GM18508 (cell line): ENCODE results near the gene SRGAP3.

Source experiments
- ATAC-seq: cut with Tn5 transposase; IDR thresholded peaks from one replicate; pipeline ENCODE4 v1.9.1; 2021; ENCODE audit warnings: moderate number of reproducible peaks; ENCODE audit not compliant: insufficient read depth, unreplicated experiment

Gene SRGAP3

DNA sequence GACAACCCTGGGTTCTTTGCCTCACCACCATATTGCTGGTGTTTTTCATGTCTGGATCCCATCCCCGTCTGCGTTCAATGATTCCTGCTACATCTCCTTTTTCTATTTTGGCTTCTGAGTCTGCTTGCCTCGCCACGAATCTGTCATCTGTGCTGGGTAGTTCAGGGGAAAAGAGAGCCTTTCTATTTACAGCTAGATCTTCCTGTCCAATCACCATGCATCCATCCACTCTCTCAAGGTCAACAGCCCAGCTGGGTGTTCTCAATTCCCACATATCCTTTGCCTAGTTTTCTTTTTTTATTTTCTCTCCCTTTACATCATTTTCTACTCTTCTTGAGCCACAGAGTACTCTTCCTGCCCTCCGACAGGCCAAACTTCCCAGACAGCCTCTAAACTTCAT lies 181.4 kb downstream of the SRGAP3 start:
- ATAC-seq: no peak

DNA sequence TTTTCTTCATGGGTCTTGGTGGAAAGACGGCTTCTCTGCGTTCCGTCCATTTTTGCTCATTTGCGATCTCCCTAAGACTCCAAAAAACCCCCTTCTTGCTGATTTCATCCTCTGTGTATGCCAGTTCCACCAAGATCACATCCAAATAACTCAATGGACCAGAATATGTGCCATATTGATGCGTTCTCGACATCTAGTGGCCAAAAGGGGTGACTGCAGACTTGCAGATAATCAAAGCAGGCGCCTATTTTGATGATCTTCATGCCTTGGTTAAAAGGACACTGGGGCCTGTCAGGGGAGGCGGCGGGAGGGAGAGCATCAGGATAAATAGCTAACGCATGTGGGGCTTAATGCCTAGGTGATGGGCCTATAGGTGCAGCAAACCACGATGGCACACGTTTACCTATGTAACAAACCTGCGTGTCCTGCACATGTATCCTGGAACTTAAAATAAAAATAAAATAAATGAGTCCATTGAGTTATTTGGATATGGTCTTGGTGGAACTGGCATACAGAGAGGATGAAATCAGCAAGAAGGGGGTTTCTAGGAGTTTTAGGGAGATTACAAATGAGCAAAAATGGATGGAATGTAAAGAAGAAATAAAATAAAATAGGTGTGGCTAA lies 182.0 kb downstream of the SRGAP3 start:
- no peak for ATAC-seq

DNA sequence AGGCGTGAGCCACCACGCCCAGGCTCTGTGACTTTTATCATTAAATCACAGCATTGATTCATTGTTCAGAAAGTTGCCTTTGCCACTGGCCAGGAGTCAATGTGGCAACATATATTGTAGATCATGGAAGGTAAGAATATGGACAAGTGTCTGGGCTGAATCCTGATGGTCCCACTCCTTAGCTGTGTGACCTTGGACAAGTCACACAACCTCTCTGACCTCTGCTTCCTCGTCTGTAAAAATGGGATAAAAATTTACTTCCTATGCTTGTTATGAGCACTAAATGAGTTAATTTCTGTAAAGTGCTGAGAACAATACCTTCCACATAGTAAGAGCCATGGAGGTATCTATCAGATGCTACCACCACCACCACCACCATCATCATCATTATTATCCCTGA lies 182.7 kb downstream of the SRGAP3 start:
- ATAC-seq: no peak

DNA sequence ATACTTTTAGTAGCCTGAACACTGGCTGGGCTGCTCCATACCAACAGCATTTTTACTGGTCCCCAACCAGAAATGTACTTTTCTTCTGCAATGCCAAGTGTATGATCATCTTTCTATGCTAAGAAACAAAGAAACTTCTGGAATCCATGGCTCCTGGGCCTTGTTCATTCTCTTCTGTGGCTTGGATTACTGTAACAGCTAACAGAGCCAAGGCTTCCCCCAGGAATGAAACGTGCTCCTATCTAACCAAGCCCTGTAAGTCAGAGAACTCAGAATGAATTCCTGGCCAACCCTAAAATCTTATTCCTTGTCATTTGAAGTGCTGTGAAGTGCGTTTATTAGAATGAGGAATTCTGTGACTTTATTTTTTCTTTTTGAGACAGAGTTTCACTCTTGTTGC lies 183.3 kb downstream of the SRGAP3 start:
- no peak for ATAC-seq

DNA sequence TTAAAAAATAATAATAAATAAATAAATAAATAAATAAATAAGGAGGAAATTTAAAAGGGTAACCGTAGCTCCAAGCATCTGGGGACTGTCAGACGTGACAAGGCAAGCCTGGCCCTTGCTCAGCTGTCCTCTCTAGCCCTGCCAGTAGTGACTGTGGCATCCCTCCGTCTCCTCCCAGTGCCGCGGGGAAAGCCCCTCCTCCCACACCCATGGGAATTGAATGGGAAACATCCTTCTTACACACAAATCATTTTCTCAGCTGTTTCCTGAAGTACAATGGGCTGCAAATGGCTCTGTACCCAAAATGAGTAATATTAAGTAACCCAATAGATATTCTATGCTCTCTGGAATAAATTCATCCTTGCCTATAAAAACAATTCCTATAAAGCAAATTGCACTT lies 184.6 kb downstream of the SRGAP3 start:
- ATAC-seq: no peak

DNA sequence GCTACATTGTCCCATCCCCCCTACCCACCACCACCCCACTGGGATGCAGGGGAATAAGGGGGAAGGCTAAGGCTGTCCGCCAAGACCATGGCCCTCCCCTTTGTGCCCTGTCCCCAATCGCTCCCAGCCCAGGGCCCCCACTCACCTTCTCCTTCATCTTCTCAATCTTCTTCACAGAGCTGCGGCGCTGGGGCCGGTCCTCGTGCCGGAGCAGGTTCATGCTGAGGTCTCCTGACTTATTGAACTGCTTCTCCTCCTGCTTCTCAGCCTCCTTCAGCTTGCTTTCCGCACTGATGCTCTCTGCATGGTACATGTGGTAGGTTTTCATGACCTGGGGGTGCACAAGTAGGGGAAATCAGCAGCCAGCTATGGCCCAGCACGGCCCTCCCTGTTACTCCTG lies 185.2 kb downstream of the SRGAP3 start:
- ATAC-seq: no peak

DNA sequence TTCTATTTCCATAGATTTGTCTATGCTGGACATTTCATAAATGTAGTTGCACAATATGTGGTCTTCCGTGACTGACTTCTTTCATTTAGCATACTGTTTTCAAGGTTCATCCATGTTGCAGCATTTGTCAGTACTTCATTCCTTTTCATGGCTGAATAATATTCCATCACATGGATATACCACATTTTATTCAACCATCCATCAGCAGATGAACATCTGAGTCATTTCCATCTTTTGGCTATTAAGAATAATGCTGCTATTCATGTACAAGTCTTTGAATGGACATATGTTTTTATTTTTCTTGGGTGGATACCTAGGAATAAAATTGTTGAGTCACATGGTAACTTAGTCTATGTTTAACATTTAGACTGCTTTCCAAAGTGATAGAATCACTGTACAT lies 186.9 kb downstream of the SRGAP3 start:
- no peak for ATAC-seq

DNA sequence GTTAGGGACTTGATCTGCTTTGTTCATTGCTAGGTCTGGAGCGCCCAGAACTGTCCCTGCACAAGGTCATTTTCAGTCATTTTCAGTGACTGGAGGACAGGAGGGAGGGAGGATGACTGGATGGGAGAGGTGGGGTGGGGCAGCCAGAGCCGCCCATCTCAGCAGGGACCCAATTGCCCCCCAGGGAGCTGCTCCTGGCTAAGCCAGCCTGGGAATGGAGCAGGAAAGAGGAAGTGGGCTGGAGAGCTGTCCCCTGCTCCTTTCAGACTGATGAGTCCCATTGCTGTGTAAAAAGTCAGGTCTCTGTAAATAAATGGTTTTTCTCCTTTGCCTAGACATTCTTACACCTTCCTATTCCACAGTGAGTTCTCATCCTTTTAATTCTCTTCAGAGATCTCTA lies 187.8 kb downstream of the SRGAP3 start:
- no peak for ATAC-seq

DNA sequence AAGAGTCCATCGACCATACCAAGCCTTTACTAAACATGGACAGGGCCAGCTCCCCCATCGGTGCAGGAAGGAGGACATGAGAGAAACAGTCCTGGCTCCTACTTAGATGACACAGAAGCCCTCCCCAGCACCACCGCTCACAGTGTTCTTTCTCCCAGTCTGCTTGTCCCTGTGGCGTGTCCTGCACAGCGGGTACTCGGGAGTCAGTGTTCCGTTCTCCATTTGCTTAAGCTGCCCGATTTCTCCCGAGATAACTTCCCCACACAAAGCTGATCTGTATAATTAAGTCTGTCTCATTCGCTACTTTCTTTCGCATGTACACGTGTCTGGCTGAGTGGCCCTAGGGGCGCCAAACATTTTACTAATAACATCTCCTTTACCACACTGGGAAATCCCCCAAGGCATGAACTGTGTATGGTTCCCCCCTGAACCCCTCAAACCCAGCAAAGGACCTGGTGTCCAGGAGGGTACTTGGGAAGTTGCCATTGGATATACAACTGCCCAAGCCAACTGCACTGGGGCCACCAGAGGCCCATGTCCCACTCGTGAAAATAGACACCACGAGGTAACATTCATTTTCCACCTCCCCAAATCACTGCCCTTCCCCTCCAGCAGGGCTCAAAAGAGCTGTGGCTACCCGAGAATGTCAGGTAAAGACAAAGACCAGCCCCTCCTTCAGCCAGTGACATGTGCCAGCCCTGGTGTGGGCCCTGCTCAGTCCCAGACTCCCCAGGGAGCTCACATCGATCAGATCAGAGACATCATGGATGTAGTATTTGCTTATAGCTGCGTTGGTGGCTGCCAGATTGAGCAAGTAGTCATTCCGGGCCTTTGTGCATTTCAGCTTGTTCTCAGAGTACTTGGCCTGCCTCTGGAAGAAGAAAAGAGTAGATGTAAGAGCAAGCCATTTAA lies 189.7 kb downstream of the SRGAP3 start:
- no peak for ATAC-seq

DNA sequence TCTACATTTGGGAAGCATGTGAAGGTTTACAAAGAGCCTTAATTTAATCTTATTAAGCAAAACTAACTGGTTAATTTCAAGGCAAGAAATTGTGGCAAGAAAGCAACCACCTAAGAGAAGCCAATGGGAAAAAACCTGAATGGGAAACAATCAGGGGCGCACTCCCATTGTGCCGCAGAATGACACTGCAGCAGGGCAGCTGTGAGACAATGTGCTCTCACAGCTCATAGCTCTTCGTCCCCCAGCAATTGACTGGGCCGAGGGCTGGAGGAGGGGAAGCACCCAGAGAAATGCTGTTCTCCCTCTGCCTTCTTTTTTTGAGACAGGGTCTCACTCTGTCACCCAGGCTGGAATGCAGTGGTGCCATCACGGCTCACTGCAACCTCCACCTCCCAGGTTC lies 192.9 kb downstream of the SRGAP3 start:
- no peak for ATAC-seq

DNA sequence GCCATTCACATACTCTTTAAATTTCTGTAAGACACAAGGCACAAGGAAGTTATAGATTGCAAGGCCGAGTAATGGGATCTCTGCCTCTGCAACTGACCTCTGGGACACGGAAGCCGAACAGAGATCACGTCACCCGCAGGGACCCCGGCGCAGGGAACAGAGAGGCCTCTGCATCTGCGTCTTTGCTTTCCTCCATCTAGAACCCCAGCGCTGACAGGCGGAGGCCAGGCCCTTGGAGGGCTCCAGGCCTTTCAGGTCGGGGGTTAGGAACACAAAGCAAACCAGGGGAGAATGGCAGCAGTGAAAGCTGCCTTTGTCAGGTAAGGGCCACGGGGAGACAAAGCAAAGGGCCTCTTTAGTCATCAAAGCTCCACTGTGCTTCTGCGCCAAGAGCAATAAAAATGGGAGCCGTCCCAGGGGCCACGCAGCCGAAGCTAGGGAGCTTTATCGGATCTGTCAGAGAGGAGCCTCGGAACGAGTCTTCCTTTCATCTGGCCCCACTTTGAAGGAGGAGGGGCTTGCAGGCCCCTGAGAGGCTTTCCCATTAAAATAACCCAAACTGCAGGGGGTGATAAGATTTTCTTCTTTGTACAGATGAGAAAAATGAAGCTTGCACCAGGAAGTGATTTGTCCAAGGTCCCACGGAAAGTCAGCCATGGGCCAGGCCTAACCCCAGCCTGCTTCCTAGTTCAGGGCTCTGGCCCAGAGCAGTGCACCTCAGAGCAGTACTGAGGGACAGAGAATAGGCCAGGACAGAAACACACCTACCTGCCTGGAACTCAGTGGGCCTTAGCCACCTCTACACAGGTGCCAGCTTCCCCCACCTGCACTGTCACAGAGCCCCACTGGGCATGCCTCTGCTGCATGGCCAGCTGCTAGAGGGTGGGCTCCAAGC lies 201.7 kb downstream of the SRGAP3 start:
- no peak for ATAC-seq

DNA sequence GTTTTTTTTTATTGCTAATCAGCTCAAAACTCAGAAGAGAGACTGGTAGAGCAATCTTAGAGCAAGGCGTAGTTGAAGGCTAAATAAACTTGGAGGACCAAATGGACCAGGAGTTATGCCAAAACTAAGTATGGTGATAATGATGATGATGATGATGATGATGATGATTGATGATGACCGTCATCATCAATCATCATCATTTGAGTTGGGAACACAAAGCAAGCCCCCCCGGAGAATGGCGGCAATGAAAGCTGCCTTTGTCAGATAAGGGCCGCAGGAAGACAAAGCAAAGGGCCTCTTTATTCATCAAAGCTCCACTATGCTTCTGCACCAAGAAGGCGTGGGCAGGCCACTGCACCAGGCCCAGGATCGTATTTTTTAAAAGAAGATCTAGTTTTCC lies 204.1 kb downstream of the SRGAP3 start:
- no peak for ATAC-seq

DNA sequence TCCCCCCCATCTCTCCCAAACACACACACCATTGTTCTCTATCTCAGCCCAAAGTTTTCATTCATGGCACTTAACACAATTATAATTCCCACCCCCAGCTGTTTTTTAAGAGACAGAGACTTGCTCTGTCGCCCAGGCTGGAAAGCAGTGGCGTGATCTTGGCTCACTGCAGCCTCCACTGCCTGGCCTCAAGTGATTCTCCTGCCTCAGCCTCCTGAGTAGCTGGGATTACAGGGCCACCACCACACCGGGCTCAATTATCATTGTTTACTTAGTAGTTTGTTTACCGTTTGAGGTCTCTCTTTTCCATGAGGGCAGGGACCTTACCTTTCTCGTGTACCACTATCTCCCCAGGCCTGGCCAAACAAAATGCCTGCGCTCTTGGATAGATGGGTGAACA lies 206.4 kb downstream of the SRGAP3 start:
- ATAC-seq: no peak

DNA sequence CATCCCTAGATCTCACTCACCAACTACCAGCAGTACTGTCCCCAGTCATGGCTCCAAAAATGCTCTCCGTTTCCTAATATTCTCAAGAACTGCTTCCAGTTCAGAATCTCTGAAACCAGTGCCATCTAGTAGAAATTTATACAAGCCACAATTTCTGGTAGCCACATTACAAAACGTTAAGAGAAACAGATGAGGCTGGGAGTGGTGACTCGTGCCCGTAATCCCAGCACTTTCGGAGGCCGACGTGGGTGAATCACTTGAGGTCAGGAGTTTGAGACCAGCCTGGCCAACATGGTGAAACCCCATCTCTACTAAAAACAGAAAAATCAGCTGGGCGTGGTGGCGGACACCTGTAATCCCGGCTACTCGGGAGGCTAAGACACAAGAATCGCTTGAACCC lies 207.8 kb downstream of the SRGAP3 start:
- ATAC-seq: no peak

DNA sequence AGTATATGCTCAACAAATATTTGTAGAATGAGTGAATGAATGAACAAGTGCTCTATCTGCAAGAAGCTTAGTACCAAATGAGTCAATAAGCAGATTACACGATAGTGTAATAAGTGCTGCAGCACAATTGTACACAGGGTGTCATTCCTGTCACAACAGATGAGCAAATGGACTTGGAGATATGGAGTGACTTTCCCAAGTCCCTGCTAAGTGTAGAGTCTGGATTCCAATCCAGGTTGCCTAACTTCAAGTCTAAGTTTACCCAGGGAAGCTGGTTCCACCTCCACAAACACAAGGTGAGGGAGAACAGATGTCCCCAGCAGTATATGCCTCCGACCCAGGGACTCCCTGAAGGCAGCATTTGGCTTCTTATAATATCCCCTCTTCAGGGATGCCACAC lies 208.4 kb downstream of the SRGAP3 start:
- ATAC-seq: no peak

DNA sequence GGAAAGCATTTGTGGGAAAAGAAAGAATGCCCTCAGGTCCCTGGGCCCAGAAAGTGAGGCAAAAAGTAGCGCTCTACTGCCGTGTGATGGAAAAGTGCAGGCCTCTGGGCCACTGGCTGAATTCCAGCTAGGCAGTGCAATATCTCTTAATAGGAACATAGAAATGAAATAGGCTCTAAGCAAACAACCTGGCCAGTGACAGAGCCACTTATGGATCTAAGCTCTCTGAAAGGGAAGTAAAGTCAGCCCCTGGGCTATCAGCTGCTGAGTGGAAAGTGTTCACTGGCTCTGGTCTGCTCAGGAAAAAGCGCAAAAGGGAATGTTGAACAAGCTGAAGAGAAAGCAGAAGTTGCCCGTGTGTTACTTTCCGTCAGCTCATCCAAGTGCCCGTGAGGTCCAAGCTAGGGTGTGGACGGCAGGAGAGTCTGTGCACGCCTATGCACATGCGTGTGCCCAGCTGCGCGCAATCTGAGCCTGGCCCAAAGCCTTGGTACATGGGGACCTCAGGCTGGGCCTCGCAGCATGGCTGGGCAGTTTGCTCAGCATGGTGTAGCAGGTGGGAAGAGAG lies 212.2 kb downstream of the SRGAP3 start:
- ATAC-seq: no peak

DNA sequence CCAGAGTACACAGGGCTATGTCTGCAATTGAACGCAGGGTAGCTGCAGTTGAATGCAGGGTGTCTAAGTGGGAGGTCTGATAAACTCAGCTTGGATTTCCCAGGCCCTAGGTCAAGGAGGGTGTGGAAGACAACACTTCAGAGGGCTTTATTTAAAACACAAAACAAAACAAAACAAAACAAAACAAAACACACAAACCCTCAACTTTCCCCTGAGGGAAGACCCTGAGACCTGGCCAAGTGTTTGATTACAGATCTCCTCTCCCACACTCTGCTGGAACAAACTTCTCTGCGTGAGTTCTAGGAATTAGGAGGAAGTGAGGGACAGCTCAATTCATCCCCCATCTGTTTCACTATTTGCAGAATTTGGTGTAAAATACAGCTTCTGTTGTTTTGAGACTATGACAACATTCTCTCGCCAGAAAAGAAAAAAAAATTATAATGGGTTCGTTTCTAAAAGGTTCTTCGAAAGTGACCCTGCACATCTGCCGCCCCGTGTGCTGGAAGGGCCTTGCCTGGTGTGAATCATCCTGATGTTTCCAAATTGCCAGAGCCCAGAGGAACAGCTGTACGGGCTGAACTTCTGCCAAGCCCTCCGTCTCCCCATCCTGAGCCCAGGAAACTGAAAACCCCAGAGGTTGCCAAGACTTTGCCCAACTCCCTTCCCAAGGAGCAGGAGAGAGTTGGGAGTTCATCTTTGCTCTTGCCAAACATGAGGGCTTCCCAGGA lies 212.9 kb downstream of the SRGAP3 start:
- ATAC-seq: no peak

DNA sequence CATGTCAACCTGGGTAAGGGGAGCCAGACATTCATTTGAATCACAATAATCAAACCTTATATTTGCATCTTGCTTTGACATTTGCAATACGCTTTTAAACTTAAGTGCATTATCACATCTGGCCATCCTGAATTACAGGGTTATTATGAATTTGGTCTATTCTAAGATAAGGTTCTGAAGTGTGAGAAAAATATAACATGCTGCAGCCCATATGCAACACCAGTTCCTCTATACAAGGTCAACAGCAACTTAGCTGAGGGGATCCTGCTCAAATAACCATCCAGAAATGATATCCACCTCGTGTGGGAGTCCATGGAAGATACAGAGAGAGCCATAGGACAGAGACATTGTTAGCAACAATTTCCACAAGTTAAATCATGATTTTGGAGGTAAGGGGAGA lies 213.5 kb downstream of the SRGAP3 start:
- ATAC-seq: no peak

DNA sequence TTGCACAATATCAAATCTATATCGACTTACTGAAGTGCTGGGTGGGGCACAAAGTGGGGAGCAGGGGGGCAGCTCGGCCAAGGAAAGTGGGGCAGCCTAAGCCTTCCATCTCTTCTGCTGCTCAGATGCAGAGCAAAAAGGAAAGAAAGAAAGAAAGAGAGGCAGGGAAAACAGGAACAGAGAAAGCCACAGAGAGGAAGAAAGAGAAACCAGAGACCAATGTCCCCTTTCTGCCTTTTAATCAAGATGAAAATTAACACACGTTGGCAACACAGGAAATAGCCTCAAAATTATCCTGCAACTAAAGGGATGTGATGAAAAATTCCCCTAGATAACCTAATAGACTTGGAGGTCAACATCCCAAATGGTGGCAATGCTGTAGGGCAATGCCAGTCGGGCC lies 214.0 kb downstream of the SRGAP3 start:
- ATAC-seq: no peak

DNA sequence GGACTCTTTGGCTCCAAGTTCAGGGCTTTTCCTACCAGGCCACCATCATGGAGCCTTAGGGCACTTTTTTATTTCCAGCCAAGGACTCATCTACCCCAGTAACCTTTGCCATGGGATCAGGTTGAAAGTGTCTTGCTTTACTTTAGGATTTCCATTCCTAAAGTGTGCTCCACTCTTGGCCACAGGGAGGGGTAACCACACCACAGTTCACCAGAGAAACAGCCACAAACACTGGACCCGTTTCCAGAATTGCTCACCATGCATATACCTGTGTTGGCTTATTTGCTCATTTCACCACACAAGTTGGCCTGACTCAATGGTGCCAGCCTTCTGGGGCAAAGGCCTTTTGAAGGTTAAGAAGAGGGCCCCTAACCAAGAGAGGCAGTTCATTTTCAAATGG lies 215.6 kb downstream of the SRGAP3 start:
- no peak for ATAC-seq
